H1 (cell line): ENCODE measurements around the gene TFAP2C. TPM values are rescaled to one million over a fixed set of nuclear protein-coding genes. Genes with fewer than 3 reads are reported as not detected.

Experiments used
- CBX8 ChIP-seq: fragments of 300-800, 300-1000 bp; sonication (generic); IDR thresholded peaks from 2 replicates; pipeline ENCODE4 v1.7.1; 2016; ENCODE audit warnings: low read depth, low read length, borderline replicate concordance
- EGR1 ChIP-seq: IDR thresholded peaks from 2 replicates; pipeline ENCODE4 v1.6.1; 2011; ENCODE audit warnings: low read depth, low read length, borderline replicate concordance
- KDM4A ChIP-seq: IDR thresholded peaks from one replicate; pipeline ENCODE4 v1.7.1; 2012; ENCODE audit warnings: low read depth, mild to moderate bottlenecking, moderate library complexity, low read length, inconsistent platforms; ENCODE audit not compliant: severe bottlenecking
- polyA plus RNA-seq, 7 experiments: library from polyadenylated mRNA; depleted of rRNA in 3 of 7; stranded (reverse) in 5 of 7; unstranded in 2 of 7; fragments of >200 nt in 5 of 7; fragments of 200-250 nt in 2 of 7; gene quantifications; 1 replicate in 5 of 7; 2 replicates in 1 of 7; 4 replicates in 1 of 7; pipeline versions ENCODE4 v1.2.1 to v1.2.3, GENCODE V29; 2011 to 2013; ENCODE audit warnings: missing spikeins in 2 of 7, mixed read lengths in 2 of 7
- total RNA-seq: library from RNA; stranded (reverse); fragmentation: NEBNext Ultra II Directional; extraction: Animal tissue kit (Norgen Biotek cat#: 25700); gene quantifications from 2 replicates; pipeline ENCODE4 v1.2.1, GENCODE V29; 2021

TFAP2C gene
- total and polyA plus RNA-seq, 2 of the 8 experiments (the other 6 are each of a cell fraction or from before 2014, with no cell fraction given) = 1.7 to 5.8 TPM

GRCh38 chr20:56601166-56601565 is 27.9 kb upstream of the TFAP2C start (continued):
- TF ChIP-seq CBX8 (no peak), EGR1 (no peak), KDM4A (no peak)
